Memory B cell (primary cell): ENCODE results near the gene TFF2.

ENCODE experiments used
- ATAC-seq: fragments of 150-1000 bp; cut with Tn5 transposase; 2 replicates; pipeline ENCODE4 v1.10.0; 2021; ENCODE audit warnings: low read depth, mild to moderate bottlenecking, moderate library complexity
- DNase-seq, 2 donors: peaks; one replicate each; pipeline ENCODE4 v3.0.0; 2022; ENCODE audit warnings: low spot score in 2 of 2
- H3K27ac Mint-ChIP-seq: one replicate; pipeline ENCODE4 v1.8.0; 2022; ENCODE audit warnings: mild to moderate bottlenecking, moderate library complexity, mixed read lengths
- H3K27me3 Mint-ChIP-seq: one replicate; pipeline ENCODE4 v1.8.0; 2022; ENCODE audit warnings: mixed read lengths
- H3K36me3 Mint-ChIP-seq: one replicate; pipeline ENCODE4 v1.8.0; 2022; ENCODE audit warnings: mild to moderate bottlenecking, mixed read lengths
- H3K4me1 Mint-ChIP-seq: one replicate; pipeline ENCODE4 v1.8.0; 2022; ENCODE audit warnings: mixed read lengths
- H3K4me3 Mint-ChIP-seq: one replicate; pipeline ENCODE4 v1.8.0; 2022; ENCODE audit warnings: mild to moderate bottlenecking, moderate library complexity, mixed read lengths
- H3K9me3 Mint-ChIP-seq: one replicate; pipeline ENCODE4 v1.8.0; 2022; ENCODE audit warnings: mixed read lengths

Gene TFF2

DNA sequence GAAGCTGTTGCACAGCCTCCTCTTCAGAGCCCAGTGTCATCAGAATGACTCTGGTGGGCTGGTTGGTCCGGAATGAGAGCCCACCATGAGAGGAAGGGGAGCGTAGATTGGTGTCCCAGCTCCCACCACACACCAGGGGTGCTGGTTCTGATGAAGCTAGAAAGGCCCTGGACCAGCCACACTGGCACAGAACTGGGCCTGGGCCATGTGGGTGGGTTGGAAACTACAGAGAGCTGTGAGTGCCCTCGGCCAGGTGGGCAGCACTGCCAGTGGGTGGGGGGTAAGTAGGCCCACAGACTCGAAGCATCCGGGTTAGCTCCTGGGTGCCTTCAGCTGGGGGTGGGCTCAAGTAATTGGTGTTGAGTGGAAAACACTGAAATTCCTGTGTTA, 27.2 kb upstream of the TFF2 start:
- peaks cover 8% of the 10 kb centered on the region for H3K9me3 Mint-ChIP-seq
- no peaks in the 10 kb centered on the region for H3K36me3 Mint-ChIP-seq
- ATAC-seq, result no peak
- H3K4me1 Mint-ChIP-seq, result peaks cover 7% of the 10 kb centered on the region
- peaks cover 7% of the 10 kb centered on the region for H3K27me3 Mint-ChIP-seq
- no peak overlapping the region for H3K4me3 Mint-ChIP-seq
- no peak for DNase-seq
- no peak overlapping the region for H3K27ac Mint-ChIP-seq

DNA sequence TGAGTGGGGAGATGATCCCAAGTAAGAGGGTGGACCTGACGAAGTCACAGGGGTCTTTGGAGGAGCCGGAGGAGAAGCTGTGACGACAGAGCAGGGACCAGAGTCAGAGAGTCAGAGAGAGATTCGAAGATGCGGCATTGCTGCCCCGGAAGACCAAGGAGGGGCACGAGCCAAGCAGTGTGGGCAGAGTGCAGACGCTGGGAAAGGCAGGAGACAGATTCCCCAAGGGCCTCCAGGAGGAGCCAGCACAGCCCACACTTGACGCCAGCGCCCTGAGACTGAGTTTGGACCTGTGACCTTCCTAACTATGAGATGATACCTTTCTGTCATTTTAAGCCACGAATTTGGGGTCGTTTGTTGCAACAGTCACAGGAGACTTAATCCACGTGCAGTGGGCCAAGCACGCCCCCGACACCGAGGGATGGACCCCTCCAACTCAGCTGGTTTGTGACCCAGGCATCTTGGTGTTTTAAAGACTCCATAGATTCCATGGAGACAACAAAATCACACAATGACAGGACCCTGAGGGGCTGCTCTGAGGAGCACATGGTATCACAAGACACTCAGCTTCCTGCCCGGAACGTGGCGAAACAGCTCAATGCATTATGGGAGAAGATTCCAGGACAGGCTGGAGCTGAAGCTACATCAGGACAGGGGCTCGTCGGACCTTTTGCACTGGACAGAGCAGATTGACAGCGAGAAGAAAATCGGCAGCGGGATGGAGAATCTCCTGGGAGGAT, 26.6 kb upstream of the TFF2 start:
- Mint-ChIP-seq H3K27me3 (peaks cover 6% of the 10 kb centered on the region), H3K4me3 (no peak overlapping the region), H3K9me3 (peaks cover 8% of the 10 kb centered on the region), H3K4me1 (peaks cover 7% of the 10 kb centered on the region), H3K36me3 (no peaks in the 10 kb centered on the region), H3K27ac (no peak overlapping the region)
- ATAC-seq, result no peak
- DNase-seq, result no peak

DNA sequence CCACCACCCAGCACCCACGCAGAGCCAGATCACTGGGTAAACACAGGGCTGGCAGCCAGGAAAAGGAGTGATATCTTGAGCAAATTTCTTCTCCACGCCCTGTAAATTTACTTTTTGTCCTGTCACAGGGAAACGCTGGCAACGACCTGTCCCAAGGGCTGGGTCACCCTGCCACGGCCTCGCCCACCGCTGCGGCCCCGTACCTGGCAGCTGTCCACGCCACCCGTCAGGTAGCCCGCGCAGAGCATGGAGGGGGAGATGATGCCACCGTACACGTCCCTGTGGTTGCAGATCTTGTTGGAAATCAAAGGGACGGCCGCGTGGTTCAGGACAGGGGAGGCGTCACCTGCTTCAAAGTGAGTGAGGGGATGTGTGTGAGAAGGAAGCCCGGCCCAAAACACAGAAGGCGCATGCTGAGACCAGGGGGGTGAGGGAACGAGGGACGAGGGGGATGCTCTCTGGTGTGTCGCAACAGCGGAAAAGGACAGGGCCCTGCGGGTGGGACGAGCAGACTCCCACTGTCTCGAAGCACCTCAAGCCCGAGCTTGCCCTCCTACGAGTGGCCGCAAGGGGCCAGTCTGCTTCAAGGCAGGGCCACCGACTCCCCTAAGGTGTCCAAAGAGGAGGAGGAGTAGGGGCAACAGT, 25.7 kb upstream of the TFF2 start:
- Mint-ChIP-seq H3K4me3 (no peak overlapping the region), H3K27ac (no peak overlapping the region), H3K4me1 (peaks cover 9% of the 10 kb centered on the region), H3K9me3 (no peaks in the 10 kb centered on the region), H3K36me3 (no peaks in the 10 kb centered on the region), H3K27me3 (peaks cover 9% of the 10 kb centered on the region)
- ATAC-seq (no peak), DNase-seq (no peak)

DNA sequence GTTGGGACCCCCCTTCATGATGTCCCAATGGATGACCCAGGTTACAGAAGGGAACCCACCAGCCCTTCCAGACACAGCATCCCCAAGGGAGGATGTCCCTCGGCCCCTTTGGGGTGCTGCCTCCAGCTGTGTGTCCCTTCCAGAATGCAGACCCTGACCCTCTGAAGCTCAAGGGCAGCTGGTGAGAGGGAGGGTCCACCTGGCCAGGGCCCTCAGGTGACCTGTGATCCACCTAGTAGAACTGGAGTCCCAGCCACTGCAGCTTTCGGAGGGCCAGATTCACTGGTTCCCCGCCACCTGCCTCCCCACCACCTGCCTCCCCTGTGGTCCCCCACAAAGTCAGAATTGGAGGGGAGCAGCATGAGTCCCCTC, 25.2 kb upstream of the TFF2 start:
- Mint-ChIP-seq H3K4me1 (peaks cover 11% of the 10 kb centered on the region), H3K27ac (no peak overlapping the region), H3K4me3 (no peak overlapping the region), H3K9me3 (no peaks in the 10 kb centered on the region), H3K36me3 (no peaks in the 10 kb centered on the region), H3K27me3 (peaks cover 15% of the 10 kb centered on the region)
- DNase-seq (no peak), ATAC-seq (no peak)

DNA sequence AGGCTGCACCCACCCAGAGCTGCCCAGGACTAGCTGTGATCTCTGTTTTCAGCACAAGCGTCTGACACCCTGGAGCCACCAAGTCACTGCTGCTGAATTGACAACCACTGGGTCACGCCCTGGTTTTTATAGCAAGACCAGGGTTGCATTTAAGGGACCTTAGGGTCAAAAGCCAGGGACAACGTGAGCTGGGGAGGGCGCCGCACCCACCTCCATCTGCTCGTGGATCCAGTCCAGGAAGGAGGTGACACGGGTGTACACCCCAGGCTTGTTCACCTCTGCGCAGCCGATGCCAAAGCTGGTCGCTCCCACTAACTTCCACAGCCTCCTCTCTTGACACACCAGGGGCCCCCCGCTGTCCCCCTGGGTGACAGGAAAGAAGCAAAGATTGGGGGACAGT, 24.7 kb upstream of the TFF2 start:
- ATAC-seq (no peak), DNase-seq (no peak)
- Mint-ChIP-seq H3K36me3 (no peaks in the 10 kb centered on the region), H3K27me3 (peaks cover 19% of the 10 kb centered on the region), H3K27ac (no peak overlapping the region), H3K9me3 (no peaks in the 10 kb centered on the region), H3K4me3 (no peak overlapping the region), H3K4me1 (peaks cover 11% of the 10 kb centered on the region)

DNA sequence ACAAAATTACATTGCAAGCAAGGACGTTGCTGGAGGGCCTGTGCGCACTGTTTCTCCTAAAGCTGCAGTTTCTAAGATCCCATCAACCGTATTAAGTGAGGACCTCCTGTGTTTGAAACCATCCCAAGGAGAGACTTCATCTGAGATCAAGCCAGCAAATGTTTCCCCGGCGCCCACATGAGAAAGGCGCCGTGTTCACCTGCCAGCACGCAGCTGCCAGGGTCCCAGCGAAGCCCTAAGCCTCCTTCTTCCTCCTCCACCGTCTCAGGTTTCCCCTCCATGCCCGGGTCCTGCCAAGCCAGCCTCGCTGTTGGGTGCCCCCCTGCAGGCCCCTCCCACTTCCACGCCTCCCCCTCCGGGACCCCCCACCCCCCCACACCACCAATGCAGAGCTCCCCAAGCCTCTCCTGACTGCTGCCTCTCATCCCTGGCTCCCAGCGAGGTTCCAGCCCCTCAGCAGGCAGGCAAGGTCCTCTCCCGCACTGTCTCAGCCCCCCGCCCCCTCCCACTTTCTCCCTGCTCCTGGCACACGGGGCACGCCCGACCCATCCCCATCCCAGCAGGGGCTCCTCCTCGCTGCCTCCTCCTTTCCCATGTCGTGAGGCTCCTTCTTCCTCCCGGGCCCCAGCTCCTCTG, 24.2 kb upstream of the TFF2 start:
- H3K9me3 Mint-ChIP-seq, result no peaks in the 10 kb centered on the region
- ATAC-seq (no peak), DNase-seq (no peak)
- H3K27me3 Mint-ChIP-seq, result peaks cover 21% of the 10 kb centered on the region
- no peaks in the 10 kb centered on the region for H3K36me3 Mint-ChIP-seq
- H3K4me3 Mint-ChIP-seq, result no peak overlapping the region
- peaks cover 11% of the 10 kb centered on the region for H3K4me1 Mint-ChIP-seq
- H3K27ac Mint-ChIP-seq, result no peak overlapping the region

DNA sequence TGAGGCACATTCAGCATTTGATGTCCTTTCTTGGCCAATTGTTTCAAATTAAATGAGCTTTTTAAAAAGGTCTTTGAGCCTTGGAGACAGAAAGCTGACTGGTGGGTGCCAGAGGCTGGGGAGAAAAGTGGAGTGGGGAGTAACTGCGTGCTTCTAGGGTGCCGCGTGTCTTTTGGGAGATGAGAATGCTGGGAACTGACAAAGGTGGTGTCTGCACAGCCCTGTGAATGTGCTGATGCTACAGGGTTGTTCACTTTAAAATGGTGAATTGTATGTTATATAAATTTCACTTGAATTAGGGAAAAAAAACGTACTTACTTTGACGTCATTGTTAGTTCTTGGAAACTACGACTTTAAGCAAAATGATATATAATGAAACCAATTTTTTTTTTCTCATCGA, 23.7 kb upstream of the TFF2 start:
- peaks cover 9% of the 10 kb centered on the region for H3K4me1 Mint-ChIP-seq
- DNase-seq (no peak), ATAC-seq (no peak)
- H3K27ac Mint-ChIP-seq, result no peak overlapping the region
- H3K9me3 Mint-ChIP-seq, result no peaks in the 10 kb centered on the region
- peaks cover 21% of the 10 kb centered on the region for H3K27me3 Mint-ChIP-seq
- H3K36me3 Mint-ChIP-seq, result no peaks in the 10 kb centered on the region
- no peak overlapping the region for H3K4me3 Mint-ChIP-seq

DNA sequence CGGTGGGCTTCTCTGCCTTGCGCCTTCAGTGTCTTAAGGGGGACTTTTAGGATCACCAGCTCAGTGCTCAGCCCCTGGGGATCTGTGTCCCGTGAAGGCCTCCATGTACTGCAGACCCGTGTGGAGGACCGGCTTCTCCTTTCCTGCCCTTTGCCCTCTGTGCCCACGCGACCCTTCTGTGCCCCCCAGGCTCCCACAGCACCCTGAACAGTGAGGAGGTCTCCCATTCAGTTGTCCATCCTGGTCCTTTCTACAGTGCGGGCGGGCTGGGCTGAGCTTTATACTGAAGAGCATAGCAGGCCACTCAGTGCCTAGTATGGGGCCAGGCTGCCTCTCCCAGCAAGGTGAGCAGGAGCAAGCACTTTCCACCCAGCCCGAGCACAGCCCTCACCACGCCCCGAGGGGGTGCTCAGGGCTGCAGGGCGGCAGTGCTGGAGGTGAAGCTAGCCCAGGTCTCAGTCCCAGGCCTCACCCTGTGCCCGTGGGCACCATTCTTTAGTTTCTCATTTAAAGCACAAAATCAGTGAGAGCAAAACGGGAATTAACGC, 23.2 kb upstream of the TFF2 start:
- ATAC-seq (no peak), DNase-seq (no peak)
- Mint-ChIP-seq H3K36me3 (no peaks in the 10 kb centered on the region), H3K27ac (no peak overlapping the region), H3K27me3 (peaks cover 21% of the 10 kb centered on the region), H3K9me3 (no peaks in the 10 kb centered on the region), H3K4me3 (no peak overlapping the region), H3K4me1 (peaks cover 6% of the 10 kb centered on the region)

DNA sequence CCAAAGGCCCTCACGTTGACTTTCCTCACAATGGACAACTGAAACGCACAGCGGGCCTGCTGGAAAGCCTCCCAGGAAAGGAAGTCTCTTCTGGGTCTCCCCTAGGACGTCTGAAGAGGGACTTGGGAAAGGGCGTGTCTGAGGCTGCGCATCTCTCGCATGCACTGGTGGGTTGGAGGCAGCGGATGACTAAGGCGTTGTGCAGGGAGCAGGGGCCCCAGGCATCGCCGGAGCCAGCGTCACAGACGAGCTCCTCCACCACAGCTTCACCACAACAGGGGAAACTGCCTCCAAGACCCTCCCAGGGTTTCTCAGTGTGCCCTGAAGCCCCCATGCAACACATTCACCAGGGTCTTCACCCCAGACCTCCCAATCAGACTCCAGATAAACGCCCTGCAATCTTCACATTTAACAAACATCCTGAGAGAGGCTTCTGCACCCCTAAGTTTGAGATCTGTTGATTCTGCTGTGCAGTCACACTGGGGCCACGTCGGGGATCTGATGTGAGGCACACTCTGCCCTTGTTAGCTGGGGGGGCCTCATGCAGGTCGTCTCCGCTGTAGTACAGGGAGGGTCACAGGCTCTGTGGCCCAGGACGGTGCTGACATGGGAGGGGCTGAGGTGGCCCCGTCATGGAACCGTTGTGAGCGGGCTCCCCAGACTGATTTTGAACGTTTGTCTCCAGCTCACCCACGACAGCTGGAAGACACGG, 22.6 kb upstream of the TFF2 start:
- no peak overlapping the region for H3K4me3 Mint-ChIP-seq
- DNase-seq (no peak), ATAC-seq (no peak)
- no peaks in the 10 kb centered on the region for H3K9me3 Mint-ChIP-seq
- H3K27ac Mint-ChIP-seq, result no peak overlapping the region
- peaks cover 21% of the 10 kb centered on the region for H3K27me3 Mint-ChIP-seq
- peaks cover 6% of the 10 kb centered on the region for H3K4me1 Mint-ChIP-seq
- H3K36me3 Mint-ChIP-seq, result no peaks in the 10 kb centered on the region

DNA sequence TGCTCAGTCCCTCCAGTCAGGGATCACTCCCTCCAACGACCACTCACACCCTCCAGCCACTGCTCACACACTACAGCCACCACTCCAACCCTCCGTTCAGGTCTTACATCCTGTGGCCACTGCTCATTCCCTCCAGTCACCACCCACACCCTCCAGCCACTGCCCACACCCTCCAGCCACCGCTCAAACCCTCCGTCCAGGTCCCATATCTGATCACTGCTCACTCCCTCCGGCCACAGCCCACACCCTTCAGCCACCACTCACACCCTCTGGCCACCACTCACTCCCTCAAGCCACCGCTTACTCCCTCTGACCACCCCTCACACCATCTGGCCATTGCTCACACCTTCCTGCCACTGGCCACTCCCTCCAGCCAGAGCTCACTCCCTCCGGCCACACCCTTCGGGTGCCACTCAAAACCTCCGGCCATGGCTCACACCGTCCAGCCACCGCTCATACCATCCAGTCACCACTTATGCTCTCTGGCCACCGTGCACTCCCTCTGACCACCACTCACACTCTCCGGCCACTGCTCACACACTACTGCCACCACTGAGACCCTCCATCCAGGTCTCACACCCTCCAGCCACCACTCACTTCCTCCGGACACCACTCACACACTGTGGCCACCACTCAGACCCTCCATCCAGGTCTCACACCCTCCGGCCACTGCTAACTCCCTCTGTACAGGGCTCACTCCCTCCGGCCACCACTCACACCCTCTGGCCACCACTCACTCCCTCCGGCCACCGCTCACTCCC, 20.3 kb upstream of the TFF2 start:
- Mint-ChIP-seq H3K9me3 (no peaks in the 10 kb centered on the region), H3K4me3 (no peak overlapping the region), H3K27me3 (peaks cover 20% of the 10 kb centered on the region), H3K36me3 (no peaks in the 10 kb centered on the region), H3K4me1 (peaks cover 6% of the 10 kb centered on the region), H3K27ac (no peak overlapping the region)
- no peak for ATAC-seq
- DNase-seq, result no peak

DNA sequence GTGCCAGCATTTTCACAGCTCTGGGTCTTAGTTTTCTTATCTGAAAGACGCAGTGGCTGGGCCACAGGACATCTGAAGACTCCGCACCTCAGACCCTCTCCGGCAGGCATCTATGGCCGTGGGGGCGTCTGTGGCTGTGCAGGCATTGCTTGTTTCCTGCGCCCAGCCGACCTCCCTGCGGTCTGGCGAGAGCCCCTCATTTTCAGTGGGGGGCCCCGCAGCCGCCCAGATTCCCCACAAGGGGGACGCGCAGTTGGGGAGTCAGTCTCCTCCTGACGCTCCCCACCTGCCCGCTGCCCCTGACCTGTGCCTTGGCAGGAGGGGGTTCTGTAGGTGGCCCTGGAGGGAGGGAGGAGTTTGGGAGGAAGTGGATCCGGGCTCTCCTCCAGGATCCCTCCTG, 19.0 kb upstream of the TFF2 start:
- H3K27ac Mint-ChIP-seq, result no peak overlapping the region
- H3K9me3 Mint-ChIP-seq, result no peaks in the 10 kb centered on the region
- peaks cover 4% of the 10 kb centered on the region for H3K4me1 Mint-ChIP-seq
- no peaks in the 10 kb centered on the region for H3K36me3 Mint-ChIP-seq
- no peak overlapping the region for H3K4me3 Mint-ChIP-seq
- DNase-seq (no peak), ATAC-seq (no peak)
- peaks cover 17% of the 10 kb centered on the region for H3K27me3 Mint-ChIP-seq

DNA sequence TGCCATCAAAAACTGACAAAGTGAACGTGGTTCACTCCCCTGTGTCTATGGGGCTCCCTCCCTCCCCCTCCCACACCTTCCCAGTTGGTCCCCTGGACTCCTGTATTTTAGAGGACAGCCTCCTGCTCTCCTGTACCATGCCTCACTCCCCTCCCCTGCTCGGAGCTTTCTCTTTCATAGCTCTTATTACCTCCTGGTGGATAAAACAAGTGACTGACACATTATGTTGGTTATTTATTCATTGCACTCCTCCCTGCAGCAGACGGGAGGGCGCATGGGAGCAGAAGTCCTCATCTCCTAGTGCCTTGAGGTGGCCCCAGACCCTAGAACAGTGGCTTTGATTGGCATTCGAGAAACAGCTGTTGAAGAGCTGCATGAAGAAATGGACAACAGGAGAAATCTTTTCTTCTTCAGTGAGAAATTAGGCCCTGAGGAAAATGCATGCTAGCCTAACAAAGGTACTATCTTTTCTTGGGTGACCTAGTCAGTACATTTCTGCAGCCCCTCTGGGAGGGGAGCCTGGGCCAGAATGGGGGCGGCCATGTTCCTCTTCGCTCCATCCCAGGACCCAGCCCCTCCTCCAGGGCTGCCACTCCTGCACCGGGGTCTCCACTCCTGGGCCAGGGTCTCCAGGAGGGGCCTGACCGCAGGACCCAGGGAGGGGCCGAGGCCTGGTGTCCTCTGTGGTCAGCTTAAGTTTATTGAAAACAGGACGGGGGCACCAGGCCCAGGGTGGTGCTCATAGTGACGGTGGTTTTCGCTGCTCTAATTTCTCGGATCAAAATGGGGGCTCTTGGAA, 16.8 kb upstream of the TFF2 start:
- peaks cover 4% of the 10 kb centered on the region for H3K4me1 Mint-ChIP-seq
- H3K4me3 Mint-ChIP-seq, result no peak overlapping the region
- H3K36me3 Mint-ChIP-seq, result no peaks in the 10 kb centered on the region
- peaks cover 23% of the 10 kb centered on the region for H3K27me3 Mint-ChIP-seq
- ATAC-seq (no peak), DNase-seq (no peak)
- no peak overlapping the region for H3K27ac Mint-ChIP-seq
- H3K9me3 Mint-ChIP-seq, result no peaks in the 10 kb centered on the region
